RKO (cell line): Measurements from ENCODE around the gene HOXB3.
A peak's percentile ranks its signal among the peaks of the same experiment; 100 is the strongest.

Experiments
- DNase-seq: peaks from one replicate; pipeline ENCODE4 v3.0.0-alpha.2; 2016; ENCODE audit warnings: low spot score

HOXB3 gene

DNA sequence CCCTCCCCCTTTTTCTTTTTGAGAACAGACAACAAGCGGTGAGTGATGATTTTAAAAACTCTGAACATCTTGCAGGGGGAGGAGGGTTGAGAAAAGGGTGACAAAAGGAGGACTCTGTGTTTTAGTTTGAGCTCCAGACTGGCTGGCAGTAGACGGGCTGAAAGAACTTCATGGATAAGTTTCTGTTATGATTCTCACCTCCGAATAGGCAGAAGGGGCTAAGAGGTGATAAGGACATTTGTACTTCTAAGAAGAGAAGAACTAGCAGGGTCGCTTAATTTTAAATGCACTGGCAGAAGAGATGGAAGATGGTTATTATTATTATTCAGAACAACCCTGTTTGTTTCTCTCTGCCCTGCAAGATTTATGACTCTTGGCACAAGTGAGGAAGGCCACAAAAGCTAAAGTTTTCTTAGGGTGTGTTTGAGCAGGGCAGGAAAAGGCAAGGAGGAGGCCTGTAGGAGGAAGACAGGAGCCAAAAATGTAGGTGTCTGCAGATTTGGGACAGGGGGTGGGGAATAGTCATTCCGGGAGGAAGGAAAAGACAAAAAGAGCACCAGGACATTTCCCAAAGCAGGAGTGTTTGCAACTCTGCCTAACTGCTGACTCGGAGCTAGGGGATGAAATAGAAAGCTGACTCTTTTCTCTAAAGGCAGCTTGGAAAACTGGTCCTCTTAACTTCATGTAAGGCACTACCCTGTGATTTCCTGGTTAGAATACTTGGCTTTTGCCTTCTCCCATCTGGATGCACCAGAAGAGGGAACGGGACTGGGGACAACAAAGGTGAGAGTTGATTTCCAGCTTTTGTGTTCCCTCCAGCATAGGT, 33.3 kb downstream of the HOXB3 start:
- no peak for DNase-seq

DNA sequence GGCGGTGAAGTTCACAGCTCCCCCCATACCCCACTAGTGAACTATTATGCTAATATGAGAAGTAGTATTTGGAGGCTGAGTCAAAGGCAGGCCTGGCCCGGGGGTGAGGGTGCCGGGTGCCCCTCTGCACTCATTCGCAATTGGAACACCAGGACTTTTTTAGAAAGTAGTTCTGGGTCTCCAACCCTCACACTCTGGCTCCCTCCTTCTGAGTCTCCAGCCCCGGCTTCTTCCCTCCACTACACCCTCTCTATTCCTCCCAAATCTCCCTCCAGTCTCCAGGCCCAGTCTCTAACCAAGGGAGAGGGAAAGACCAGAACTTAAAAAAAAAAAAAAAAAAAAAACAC, 33.8 kb downstream of the HOXB3 start:
- no peak for DNase-seq

DNA sequence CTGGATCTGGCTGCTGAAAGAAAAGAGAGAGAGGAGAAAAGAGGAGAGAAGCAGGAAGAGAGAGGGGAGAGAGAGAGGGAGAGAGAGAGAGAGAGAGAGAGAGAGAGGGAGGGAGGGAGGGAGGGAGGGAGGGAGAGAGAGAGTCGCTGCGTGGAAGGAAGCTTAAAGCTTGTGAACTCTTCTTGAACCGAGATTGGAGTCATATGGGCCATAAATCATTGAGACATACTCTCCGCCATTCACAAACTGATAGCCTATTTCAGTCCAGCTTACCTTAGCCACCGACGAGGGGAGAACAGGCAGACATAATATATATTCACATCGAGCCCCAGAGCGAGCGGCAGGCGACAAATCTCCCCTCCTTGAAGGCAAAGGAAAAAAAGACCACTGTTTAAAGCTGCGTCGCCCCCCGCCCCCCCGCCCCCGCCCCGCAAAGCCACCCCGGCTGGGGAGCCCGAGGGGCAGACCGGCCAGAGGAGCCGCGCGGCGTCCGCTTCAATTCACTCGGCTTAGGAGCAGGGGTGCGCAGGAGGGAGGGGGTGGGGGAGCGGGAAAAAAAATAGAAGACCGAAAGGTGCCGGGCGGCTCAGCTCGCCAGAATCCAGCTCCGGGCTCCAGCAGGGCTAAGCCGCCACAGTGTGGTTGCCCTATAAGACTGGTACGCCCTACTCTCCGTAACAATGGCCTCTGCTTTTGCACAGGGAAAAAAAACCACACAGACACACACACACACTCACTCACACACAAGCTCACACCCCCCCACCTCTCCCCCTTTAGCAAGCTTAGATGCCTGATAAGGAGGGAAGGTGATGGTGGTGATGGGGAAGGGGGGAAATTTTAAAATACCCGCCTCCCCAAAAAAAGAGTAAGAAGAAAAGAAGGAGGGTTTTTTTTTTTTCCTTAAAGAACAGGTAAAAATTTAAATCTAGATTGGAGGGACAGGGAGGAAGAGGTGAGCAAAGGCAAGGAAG, 34.5 kb downstream of the HOXB3 start:
- DNase-seq, result peak; percentile 90

DNA sequence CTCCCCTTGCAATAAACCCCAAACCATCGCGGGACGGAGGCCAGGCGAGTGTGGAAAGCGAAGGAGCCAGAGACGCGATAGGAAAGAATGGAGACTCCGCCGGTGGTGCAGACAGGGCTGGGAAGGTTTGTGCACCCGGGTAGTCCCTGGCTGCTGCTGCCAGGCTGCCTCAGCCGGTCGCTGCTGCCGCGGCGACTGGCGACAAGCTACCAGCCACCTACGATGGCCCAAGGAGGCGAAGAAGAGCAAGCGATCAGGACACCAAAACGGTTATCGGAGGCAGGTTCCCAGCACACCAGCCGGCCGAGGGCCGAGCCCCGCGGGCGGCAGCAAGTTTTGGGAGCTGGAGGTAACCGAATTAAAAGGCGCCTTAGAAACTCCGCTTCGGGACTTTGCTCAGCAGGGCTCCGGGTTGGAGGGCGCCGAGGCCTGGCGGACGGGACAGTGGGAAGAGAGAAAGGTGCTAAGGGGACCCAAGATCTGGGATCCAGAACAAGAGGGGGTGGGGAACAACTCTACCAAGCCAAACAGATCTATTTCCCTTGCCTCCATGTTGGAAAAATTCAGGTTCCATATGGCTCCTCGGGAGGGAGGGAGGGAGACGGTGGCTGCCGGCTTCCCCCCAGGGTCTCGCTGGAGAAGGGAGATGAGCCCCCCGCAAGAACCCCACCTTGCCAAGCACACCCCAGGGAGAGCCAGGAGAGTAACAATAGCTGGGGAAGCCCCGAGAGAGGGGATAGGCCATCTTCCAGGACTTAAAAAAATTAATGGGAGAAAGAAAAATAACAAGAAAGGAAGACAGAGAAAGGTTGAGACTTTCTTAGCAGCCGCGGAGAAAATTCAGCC, 35.4 kb downstream of the HOXB3 start:
- DNase-seq, result peak; percentile 36

DNA sequence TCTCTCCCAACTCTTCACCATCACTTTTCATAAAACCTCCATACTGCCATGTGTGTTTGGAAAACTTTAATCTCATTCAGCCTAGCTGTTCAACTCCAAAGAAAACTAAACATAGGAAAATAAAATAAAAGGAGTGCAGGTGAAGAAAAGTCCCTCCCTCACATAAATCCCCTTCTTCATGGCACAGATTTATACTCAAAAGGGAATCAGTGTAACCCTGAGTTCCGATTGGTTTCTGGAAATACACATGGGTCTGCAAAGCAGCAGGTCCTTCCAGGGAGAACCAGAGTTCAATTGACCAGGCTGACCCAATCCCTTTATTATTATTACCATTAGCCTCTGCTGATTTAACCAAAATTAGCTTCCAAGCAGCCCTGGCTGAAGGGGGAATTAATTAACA, 36.2 kb downstream of the HOXB3 start:
- DNase-seq, result no peak

DNA sequence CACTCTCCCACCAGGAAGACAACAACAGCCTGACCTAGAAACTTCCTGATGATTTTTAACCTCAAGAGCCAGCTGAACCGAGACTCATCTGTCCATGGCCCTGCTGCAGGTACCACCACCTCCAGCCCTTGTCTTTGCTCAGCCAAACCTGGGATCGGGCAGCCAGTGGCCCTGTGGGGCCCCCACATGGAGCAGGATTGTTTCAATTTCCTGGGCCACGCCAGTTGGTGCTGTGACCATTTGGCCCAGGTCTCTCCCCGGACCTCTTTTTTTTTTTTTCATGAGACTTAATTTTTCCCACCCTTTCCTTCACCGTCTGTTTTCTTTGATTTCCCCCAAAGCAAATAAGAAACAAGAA, 36.9 kb downstream of the HOXB3 start:
- no peak for DNase-seq

DNA sequence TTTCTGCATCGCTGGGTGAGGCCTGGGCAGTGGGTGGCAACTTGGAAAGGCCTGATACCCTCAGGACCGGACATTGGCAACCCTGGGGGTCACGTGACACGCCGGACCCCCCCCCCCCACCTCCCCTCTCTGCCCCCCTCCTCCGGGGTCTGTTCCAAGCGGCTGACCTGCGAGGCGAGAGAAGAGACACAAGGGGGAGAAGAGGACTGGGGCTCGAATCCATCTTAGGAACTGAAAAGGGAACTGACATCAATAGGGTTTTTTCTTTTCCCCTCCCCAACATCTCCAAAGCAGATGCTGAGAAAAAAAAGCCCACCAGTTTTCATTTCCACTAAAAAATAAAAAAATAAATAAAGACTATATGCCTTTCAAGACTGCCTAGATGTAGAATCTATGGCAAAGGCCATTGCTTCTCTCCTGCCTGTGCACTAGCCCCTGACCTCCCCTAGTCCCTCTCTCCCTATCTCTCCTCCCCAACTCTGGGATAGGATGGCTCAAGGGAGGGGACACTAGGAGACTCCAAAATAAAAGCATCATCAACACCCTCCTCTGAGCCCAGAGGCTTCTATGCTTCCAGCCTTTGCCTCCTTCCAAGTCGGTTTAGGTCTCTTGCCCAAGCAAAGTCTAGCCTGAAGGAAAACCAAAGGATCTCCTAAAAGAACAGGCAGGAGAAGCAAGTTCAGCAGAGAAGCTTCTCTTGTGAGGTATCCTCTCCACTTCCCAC, 37.4 kb downstream of the HOXB3 start:
- DNase-seq, result no peak

DNA sequence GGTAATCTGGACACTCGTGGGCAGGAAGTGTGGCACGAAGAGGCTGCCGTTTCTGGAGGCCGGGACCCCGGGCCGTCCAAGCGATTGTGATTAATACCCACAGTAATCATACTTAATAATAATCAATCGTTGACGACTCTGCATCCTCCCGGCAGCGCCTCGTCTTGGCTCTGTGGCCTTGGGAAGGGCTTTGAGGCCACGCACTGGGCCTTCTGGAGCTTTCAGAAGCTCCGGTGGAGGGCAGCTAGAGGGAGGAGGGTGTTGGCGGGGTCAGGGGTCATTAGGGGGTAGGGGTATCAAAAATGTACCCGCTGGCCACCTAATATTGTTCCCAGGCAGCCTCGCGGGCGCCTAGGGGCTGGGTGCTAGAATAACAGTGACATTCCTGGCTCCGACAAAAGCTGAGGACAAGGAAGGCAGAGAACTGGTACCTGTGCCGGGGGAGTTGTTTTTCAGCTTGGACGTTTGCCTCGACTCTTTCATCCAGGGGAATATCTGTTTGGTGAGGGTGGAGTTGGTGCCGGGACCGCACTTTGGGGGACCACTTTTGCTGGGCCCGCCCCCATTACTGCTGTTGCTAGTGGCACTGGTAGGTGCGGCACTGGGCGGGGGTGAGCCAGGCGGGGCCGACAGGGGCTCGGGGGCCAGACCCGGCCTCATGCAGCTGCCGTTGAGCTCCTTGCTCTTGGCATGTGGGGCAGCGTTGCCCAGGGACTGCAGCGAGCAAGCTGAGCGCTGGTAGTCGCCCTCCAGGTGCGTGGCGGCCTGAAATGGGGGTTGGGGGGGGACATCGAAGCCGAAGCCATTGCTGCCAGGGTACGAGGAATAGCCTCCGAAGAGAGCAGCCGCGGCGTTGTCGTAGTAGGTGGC, 38.2 kb downstream of the HOXB3 start:
- no peak for DNase-seq

DNA sequence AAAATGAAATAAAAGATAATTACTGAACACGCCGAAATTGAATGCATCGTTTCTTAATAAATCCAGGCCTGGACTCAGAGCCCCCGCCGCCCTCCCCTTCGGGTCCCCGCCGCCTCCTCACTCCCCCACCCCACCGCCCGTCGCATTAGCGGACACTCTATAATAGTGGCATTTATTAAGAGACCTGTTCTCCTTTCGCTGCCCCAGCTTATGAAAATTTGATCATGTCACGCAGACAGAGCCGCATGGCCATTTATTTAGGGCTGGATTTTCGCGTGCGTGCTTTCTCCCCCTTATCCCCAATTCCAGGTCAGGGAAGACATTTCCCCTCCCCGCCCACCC, 38.9 kb downstream of the HOXB3 start:
- no peak for DNase-seq

DNA sequence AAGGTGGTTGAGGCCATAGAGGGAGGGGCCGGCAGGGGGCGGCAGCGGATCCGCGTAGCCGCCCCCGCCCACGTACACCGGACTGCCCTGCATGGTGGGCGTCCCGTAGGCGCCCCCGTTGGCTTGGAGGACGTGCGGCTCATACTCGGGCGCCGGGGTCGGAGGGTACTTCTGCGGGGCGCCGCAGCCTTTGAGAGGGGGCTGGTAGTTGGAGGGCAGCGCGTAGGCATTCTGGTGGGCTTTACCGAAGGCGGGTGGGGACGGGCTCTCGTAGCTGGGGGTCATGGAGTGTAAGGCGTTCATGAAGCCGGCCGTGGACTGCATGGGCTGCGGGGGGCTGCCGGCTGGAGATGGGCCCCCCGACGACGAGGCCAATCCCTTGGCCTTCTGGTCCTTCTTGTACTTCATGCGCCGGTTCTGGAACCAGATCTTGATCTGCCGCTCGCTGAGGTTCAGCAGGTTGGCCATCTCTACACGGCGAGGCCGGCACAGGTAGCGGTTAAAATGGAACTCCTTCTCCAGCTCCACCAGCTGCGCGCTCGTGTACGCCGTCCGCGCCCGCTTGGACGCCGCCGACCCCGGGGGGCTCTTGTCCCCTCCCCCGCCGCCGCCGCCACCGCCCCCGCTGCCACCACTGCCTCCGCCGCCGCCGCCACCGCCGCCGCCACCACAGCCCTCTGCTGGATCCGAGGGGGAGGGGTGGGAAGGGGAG, 39.4 kb downstream of the HOXB3 start:
- DNase-seq, result no peak

DNA sequence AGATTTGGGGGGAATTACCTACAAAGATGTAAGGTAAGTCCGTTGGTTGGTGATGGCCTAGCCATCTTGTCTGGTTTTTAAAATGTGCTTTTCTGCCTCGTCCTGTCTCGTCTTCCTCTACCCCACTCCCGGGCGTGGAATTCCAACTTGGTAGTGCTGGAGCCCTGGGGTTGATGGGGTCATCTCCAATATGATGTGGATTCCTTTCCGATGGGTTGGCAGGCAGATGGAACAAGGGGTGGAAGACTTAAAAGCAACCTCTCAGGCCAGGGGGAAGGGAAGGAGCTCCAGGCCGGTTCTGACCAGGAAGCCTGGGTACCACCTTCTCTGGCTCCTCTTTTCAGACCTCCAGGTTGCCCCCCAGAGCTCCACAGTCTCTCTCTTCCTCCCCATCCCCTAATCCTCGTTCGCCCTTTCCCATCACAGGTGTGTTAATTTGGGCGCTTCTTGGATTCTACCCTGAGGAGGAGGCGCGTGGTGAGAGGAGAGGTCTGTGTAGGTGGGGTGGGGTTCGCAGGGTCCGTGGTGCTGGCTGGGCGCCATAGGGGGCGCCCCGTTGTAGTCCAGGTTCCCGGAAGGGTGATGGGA, 40.0 kb downstream of the HOXB3 start:
- no peak for DNase-seq

DNA sequence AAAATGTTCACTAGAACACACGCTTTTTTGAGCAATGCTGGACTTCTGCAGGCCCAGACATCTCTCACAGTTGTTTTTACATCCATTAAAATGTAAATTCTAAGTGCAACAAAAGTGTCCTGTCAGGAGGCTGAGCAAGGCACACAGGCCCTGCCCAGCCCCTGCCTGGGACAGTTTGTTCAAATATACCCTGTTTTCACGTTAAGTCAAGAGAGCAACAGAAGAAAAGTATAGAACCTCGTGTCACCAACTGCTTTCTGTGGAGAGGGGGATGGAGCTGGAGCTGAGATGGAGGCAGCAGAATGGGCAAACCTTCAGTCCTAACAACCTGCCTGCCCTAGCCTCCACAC, 40.8 kb downstream of the HOXB3 start:
- DNase-seq, result no peak

DNA sequence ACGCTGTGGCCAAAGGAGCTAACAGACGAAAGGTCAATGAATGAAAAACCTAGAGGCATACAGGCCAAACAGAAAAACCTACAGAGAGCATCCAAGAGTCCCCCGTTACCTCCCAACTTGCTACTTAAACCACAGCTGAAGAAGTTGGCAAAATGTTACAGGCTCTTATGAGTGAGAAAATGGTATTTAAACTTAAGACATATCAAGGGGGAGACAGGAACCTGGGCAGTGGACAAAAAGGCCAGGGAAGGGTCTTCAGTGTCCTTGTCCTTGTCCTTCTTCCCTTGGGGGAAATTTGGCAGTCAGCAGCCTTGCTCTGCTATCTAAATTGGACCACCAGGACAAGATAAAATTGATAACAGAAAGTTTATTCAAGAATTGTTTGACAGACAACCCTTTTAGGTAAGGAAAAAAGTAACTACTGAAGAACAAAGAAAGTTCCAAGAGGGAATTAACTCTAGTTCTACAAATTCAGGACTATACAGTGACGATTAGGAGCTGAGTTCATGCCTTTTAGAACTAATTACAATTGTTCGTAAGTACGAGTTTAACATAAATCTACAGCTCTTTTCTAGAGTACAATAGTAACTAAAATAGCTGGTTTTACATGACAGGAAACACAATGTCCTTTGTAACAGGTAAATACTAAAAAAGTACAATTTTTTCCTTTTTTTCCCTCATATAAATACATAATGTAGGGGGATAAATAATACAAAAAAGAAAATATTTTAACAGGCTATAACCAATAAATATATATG, 41.3 kb downstream of the HOXB3 start:
- no peak for DNase-seq

DNA sequence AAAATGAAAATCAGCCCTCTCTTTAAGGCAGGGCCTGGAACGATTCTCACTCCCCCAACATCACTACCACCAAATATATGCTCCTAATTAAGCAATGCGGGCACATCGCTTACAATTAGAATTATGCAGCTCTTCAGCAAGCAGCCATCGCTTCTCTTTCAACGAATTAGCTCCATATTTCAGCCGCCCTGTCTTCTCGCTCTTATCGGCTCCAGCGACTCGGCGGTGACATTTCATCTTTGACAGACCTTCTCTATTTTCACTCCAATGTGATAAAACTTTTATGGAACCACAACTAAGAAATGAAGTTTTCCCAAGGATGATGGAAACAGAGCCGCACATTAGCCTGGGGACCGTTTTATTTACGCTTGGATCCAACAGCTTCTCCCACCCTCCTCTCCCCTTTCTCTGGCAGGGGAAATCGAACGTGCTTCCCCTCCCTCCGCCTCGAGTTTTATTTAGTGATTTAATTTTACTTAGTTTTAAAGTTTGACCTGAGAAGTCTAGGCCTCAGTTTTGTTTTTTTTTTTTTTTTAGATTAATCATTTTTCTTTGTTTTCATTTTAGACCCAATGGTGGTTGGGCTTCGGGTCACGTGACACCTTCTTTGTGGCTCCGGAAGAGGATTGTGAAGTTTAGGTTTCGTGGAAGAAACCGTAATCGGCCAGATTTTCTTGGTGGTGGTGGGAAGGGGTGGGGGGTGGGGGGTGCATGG, 42.1 kb downstream of the HOXB3 start:
- no peak for DNase-seq

DNA sequence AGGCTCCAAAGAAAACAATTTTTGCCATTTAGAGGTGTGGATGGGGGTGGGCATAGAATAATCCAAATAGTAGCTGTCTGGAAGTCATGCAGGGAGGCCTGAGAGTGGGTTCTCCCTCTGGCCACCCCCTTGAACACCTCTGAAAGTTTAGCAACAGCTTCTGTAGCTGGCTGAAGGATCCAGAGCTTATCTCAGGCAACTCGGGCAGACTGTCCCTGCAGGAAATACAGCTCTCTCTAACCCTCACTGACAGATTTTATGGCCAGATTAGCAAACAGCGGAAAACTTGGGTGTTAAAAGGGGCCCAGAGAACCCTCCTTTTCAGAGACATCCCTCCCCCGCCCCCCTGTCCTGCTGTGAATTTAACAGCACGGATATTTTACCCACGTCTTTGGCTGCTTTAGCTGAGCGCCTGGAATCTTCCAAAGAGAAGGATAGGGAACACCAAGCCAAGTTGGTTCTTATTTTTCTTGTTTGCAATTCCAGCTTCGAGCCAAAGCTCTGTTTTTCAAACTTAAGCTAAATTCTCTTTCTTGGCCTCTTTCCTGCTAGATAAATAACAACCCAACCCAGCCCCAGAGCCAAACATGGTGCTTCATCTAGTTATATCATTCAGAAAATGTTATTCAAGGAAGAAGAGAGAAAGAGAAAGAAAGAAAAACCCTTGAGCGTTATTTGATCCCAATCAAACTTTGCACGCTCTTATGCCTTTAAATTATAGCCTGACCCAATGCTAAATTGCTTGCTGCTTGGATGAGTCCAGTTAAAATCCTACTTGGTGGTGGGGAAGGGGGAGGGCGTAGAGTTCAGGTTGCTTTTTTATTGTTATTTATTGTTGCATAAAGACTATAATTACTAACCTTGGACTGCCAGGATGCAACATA, 42.9 kb downstream of the HOXB3 start:
- no peak for DNase-seq

DNA sequence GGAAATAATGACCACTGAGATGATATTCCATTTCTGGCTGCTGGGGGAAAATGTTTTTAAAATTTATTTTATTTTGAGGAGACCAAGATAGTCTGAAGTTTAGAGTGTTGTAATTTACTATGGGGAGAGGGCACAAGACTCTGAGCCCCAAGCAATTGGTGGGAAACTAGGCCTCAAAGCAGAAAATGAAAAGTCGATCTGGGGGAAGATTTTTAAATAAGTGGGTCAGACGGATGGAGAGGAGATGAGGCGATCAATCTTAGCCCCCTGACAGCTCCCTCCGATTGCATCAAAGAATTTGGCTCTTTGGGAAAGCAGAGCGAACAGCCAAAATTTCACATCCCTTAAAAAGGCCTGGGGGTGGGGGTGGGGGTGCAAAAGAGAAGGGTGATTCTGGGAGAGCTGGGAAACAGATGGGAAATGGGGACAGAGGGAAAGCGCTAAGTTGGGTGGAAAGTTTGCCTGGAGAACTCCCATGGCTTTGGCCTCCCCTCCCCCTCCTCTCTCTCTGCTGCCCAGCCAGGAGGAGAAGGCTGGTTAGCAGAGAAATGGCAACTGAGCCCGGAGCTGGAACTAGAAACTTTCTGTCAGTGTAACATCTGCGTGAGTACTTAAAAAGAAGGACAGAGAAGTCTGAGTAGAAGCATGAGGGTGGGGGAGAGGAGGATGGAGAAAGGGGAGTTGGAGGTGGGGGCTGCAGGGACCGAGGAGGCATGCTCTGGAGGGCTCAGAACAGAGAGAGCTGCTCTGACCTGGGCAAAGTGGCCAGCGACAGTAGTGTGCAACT, 43.7 kb downstream of the HOXB3 start:
- no peak for DNase-seq

DNA sequence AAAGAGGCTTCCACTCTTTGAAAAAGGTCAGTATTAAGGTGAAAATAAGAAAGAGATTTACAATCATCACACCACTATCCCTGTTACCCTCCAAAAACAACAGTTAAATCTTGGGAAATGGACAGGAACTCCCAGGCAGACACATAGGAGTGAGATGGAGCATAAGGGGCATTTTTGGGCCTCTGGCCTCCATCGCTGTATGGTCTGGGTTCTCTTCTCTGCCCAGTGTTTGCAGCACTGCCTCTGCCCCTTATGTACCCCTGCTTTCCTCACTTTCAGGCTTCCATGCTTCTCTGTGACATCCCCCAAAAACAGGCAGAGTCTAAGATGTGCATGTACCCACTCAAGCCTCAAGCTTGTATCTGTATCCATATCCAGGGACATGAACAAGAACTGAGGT, 44.5 kb downstream of the HOXB3 start:
- DNase-seq, result no peak
